ENCODE data around the gene TNNC1.

DNA sequence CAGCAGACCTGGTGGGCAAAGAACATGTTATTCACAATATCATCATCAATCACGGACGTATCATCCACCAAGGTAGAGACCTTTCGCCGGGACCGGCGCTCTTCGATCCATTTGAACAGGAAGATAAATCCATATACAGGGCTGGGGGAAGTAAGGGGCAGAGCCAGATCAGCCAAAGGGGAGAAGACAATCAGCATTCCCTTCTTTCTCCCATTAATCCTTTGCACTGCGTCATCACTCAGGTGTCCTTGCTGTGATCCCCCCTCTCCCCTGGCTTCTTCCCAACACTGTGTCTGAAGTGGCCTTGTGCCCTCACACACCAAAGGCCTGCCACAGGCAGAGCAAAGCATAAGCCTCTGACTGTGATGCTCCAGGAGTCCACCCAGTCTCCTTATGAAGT is 45.4 kb downstream of the TNNC1 start:
- TF ChIP-seq, protein P1, sequence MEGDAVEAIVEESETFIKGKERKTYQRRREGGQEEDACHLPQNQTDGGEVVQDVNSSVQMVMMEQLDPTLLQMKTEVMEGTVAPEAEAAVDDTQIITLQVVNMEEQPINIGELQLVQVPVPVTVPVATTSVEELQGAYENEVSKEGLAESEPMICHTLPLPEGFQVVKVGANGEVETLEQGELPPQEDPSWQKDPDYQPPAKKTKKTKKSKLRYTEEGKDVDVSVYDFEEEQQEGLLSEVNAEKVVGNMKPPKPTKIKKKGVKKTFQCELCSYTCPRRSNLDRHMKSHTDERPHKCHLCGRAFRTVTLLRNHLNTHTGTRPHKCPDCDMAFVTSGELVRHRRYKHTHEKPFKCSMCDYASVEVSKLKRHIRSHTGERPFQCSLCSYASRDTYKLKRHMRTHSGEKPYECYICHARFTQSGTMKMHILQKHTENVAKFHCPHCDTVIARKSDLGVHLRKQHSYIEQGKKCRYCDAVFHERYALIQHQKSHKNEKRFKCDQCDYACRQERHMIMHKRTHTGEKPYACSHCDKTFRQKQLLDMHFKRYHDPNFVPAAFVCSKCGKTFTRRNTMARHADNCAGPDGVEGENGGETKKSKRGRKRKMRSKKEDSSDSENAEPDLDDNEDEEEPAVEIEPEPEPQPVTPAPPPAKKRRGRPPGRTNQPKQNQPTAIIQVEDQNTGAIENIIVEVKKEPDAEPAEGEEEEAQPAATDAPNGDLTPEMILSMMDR (IDR thresholded peaks at IDR 0.05; ENCODE audit: insufficient read depth, low read depth, low read length) = no peak
- no peak for TF ChIP-seq EZH2 (IDR thresholded peaks at IDR 0.05; ENCODE audit: insufficient read depth, low read length)

Data from astrocyte (in vitro differentiated cells and primary cell).